PFSK-1 (cell line): ENCODE measurements around the gene THEMIS2.

Experiments used
- FOXP2 ChIP-seq: optimal IDR thresholded peaks from 2 replicates; pipeline ENCODE3; 2011; ENCODE audit warnings: borderline replicate concordance, control low read depth, inconsistent platforms; ENCODE audit not compliant: insufficient read depth; ENCODE audit errors: extremely low read length, extremely low read depth
- POLR2AphosphoS5 ChIP-seq: IDR thresholded peaks from 2 replicates; pipeline ENCODE4 v1.6.1; 2012; ENCODE audit warnings: low read depth, mild to moderate bottlenecking, control low read depth, low read length, moderate library complexity
- REST ChIP-seq, 2 experiments: IDR thresholded peaks; 2 replicates each; pipeline versions ENCODE4 v1.6.1 to v1.8.0; 2011 to 2012; ENCODE audit warnings: low read depth in 2 of 2, low read length in 2 of 2, control low read depth in 1 of 2, inconsistent platforms in 1 of 2, mild to moderate bottlenecking in 1 of 2, moderate library complexity in 1 of 2; ENCODE audit not compliant: insufficient read depth in 1 of 2
- SIN3A ChIP-seq: IDR thresholded peaks from 2 replicates; pipeline ENCODE4 v1.6.1; 2012; ENCODE audit warnings: mild to moderate bottlenecking, low read length, moderate library complexity, borderline replicate concordance; ENCODE audit not compliant: insufficient read depth
- TAF1 ChIP-seq: IDR thresholded peaks from 2 replicates; pipeline ENCODE4 v1.6.1; 2012; ENCODE audit warnings: low read length, control low read depth, borderline replicate concordance; ENCODE audit not compliant: insufficient read depth

Gene THEMIS2

GRCh38 chr1:27878787-27879335 lies 6.5 kb downstream of the THEMIS2 start:
- TF ChIP-seq FOXP2, result no peak
- TF ChIP-seq POLR2AphosphoS5, result no peak
- TF ChIP-seq REST (IDR thresholded peaks at IDR 0.05; ENCODE audit: insufficient read depth in 1 of 2, low read depth in 2 of 2, low read length in 2 of 2), result no peak
- no peak for TF ChIP-seq SIN3A
- no peak for TF ChIP-seq TAF1

- TF ChIP-seq REST (IDR thresholded peaks at IDR 0.05; ENCODE audit: insufficient read depth in 1 of 2, low read depth in 2 of 2, low read length in 2 of 2) (no peak), POLR2AphosphoS5 (no peak), FOXP2 (no peak), TAF1 (no peak), SIN3A (no peak)
These were observed 7.2 kb downstream of the THEMIS2 start for GRCh38 chr1:27879374-27880082.

- no peak for TF ChIP-seq TAF1
- TF ChIP-seq SIN3A, result no peak
- no peak for TF ChIP-seq POLR2AphosphoS5
- no peak for TF ChIP-seq FOXP2
- no peak for TF ChIP-seq REST (IDR thresholded peaks at IDR 0.05; ENCODE audit: insufficient read depth in 1 of 2, low read depth in 2 of 2, low read length in 2 of 2)
These were observed 10.2 kb downstream of the THEMIS2 start for GRCh38 chr1:27882543-27882903.

GRCh38 chr1:27883536-27883935 lies 11.2 kb downstream of the THEMIS2 start:
- TF ChIP-seq TAF1 (no peak), SIN3A (no peak), FOXP2 (no peak)

GRCh38 chr1:27884006-27884954 lies 11.9 kb downstream of the THEMIS2 start:
- TF ChIP-seq TAF1 (no peak), POLR2AphosphoS5 (no peak), SIN3A (no peak), REST (IDR thresholded peaks at IDR 0.05; ENCODE audit: insufficient read depth in 1 of 2, low read depth in 2 of 2, low read length in 2 of 2) (no peak), FOXP2 (no peak)
